ENCODE data around the gene CHST15. TPM values are rescaled to one million over a fixed set of nuclear protein-coding genes. Genes with fewer than 3 reads are reported as not detected.
A peak's percentile ranks its signal among the peaks of the same experiment; 100 is the strongest.
"Not testable (repeated sequence)": the region's sequence is repeated elsewhere in the genome, so short reads cannot be mapped to it uniquely, and the experiment has no call there.

Gene CHST15
- total and polyA plus RNA-seq, 11 donors, result 0.88 to 27.1 (median 4.1) TPM

DNA sequence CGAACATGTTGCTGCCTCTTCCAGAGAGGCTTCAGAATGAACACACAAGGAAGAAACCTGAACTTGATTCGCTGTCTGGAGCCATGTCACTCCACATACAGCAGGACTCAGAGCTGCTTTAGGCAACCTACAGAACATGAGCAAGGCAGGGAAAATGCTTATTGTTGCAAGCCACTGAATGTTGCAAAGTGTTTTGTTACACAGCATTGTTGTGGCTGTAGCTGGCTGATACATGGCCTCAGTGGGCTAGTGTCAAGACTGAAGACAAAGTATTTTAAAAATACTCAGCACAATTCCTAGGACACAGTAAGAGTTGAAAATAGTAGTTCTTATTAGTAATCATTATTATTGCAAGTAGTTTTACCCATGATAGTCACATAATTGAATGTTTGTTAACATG, 3.1 kb upstream of the CHST15 start:
- no peak overlapping the region for H3K4me3 ChIP-seq
- H3K9me3 ChIP-seq, result peaks cover 0 to 10% (median 2%) of the 10 kb centered on the region in 12 donors
- no peaks in the 10 kb centered on the region for H3K36me3 ChIP-seq
- intact Hi-C loops (cut with DNase I), result loop anchor here in 1 of 10 donors (10.0 kb wide), 1 partner anchor 58 kb away; no protein-coding TSS in a partner anchor
- WGBS, 4 donors, result 89 to 96% (median 90%) methylated on average over 2 of the region's 2 CpGs
- ATAC-seq (no peak), DNase-seq (no peak)
- H3K27me3 ChIP-seq, result peaks cover 0 to 32% (median 11%) of the 10 kb centered on the region in 9 donors
- peaks cover 0 to 32% (median 18%) of the 10 kb centered on the region in 12 donors for H3K4me1 ChIP-seq
- TF ChIP-seq, protein P1, sequence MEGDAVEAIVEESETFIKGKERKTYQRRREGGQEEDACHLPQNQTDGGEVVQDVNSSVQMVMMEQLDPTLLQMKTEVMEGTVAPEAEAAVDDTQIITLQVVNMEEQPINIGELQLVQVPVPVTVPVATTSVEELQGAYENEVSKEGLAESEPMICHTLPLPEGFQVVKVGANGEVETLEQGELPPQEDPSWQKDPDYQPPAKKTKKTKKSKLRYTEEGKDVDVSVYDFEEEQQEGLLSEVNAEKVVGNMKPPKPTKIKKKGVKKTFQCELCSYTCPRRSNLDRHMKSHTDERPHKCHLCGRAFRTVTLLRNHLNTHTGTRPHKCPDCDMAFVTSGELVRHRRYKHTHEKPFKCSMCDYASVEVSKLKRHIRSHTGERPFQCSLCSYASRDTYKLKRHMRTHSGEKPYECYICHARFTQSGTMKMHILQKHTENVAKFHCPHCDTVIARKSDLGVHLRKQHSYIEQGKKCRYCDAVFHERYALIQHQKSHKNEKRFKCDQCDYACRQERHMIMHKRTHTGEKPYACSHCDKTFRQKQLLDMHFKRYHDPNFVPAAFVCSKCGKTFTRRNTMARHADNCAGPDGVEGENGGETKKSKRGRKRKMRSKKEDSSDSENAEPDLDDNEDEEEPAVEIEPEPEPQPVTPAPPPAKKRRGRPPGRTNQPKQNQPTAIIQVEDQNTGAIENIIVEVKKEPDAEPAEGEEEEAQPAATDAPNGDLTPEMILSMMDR (IDR thresholded peaks at IDR 0.05), result no peak
- TF ChIP-seq POLR2A (IDR thresholded peaks at IDR 0.05), result no peak
- H3K27ac ChIP-seq, result no peak overlapping the region

- Histone ChIP-seq H3K27me3 (peaks cover 0 to 39% (median 11%) of the 10 kb centered on the region in 9 donors), H3K27ac (peak overlapping the region in 1 of 12 donors; percentile 95), H3K4me1 (peaks cover 0 to 39% (median 21%) of the 10 kb centered on the region in 12 donors), H3K9me3 (peaks cover 0 to 10% (median 2%) of the 10 kb centered on the region in 12 donors)
- H3K4me3 ChIP-seq, ATAC-seq, DNase-seq, H3K36me3 ChIP-seq: not testable (repeated sequence)
- intact Hi-C loops (cut with DNase I), result loop anchor here in 1 of 10 donors (10.0 kb wide), 1 partner anchor 59 kb away; no protein-coding TSS in a partner anchor
- WGBS, 4 donors, result 88 to 94% (median 90%) methylated on average over 15 to 16 of the region's 16 CpGs
Observed at GRCh38 chr10:124095801-124096200, 2.4 kb upstream of the CHST15 start.

DNA sequence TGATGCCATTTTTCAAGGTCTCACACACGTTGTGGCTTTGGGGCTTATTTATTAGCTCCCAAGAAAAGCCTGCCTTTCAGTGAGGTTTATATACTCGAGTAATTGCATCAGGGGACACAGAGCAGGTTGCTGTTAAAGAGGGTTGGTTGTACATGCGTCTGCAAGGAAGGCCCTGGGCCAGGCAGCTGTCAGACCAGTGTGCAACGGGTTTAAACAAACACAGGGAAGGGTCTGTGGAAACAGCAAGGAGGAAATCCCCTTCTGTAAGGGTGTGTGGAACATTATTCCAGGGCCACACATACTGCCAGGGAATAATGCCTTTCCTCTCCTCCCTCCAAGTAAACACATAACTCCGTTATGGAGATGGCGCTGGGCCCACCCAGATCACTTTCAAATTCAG, 1.7 kb upstream of the CHST15 start:
- Histone ChIP-seq H3K4me1 (peaks cover 0 to 41% (median 22%) of the 10 kb centered on the region in 12 donors), H3K4me3 (peak overlapping the region in 1 of 12 donors; percentile 74), H3K9me3 (peaks cover 0 to 6% (median under 1%) of the 10 kb centered on the region in 12 donors), H3K27me3 (peaks cover 0 to 45% (median 11%) of the 10 kb centered on the region in 9 donors), H3K36me3 (no peaks in the 10 kb centered on the region), H3K27ac (peak overlapping the region in 1 of 12 donors; percentile 95)
- 62 to 80% (median 65%) methylated on average over 6 of the region's 6 CpGs for WGBS, 4 donors
- no peak for TF ChIP-seq POLR2A (IDR thresholded peaks at IDR 0.05)
- no peak for DNase-seq
- ATAC-seq, result no peak
- intact Hi-C loops (cut with DNase I), result loop anchor here in 1 of 10 donors (10.0 kb wide), 1 partner anchor 60 kb away; no protein-coding TSS in a partner anchor

DNA sequence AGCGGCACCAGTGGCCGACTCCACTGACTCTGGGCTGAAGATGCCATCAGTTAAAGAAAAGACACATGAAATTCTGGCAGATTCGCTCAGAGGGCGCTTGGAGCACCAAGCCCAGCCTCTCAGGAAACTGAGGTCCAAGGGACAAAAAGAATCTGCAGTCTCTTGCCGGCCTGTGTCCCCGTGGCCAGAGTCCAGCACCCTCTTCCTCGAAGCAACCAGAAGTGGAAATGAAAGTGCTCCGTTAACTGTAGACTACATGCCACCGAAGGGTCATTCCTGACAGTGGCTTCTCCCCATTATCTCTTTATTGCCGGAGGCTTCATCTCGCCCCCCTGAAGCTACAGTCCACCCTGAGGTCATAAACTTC, 1.0 kb upstream of the CHST15 start:
- Histone ChIP-seq H3K27me3 (peaks cover 0 to 51% (median 11%) of the 10 kb centered on the region in 9 donors), H3K4me1 (peaks cover 0 to 41% (median 22%) of the 10 kb centered on the region in 12 donors), H3K36me3 (no peaks in the 10 kb centered on the region), H3K4me3 (peak overlapping the region in 11 of 12 donors; percentile 29 to 83 (median 64)), H3K9me3 (peaks cover 0 to 5% (median 0%) of the 10 kb centered on the region in 12 donors), H3K27ac (peak overlapping the region in 11 of 12 donors; percentile 17 to 95 (median 80))
- intact Hi-C loops (cut with DNase I), result loop anchor here in 3 of 10 donors (5.0 to 10.0 kb wide), 4 partner anchors 60 to 153 kb away; no protein-coding TSS in a partner anchor
- TF ChIP-seq POLR2A (IDR thresholded peaks at IDR 0.05), result no peak
- TF ChIP-seq, protein P1 (IDR thresholded peaks at IDR 0.05), result no peak
- ATAC-seq (peak in 2 of 4 donors; percentile 5 to 23), DNase-seq (peak in 1 of 5 donors; percentile 43)
- WGBS, 4 donors, result 14 to 36% (median 28%) methylated on average over 11 of the region's 11 CpGs

DNA sequence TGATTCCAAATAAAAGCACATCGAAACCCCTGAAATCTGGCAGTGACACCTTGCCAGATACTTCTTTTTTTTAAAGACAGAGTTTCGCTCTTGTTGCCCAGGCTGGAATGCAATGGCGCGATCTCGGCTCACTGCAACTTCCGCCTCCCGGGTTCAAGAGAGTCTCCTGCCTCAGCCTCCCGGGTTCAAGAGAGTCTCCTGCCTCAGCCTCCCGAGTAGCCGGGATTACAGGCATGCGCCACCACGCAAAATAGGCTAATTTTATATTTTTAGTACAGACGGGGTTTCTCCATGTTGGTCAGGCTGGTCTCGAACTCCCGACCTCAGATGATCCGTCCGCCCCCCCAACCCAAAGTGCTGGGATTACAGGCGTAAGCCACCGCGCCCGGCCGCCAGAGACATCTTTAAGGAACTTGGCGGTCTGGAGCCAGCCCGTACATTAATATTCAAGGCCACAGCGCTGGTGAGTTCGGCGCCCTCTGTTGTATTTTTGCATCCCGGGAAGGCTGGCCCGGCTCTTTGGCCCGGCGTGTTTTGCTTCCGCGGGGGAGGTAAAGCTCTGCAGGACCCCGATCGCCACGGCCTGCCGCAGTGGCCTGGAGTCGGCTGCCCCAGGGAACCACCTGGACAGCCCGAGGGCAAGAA, 498 bp upstream of the CHST15 start:
- peaks cover 0 to 41% (median 22%) of the 10 kb centered on the region in 12 donors for H3K4me1 ChIP-seq
- peaks cover 0 to 51% (median 11%) of the 10 kb centered on the region in 9 donors for H3K27me3 ChIP-seq
- TF ChIP-seq, protein P1 (IDR thresholded peaks at IDR 0.05), result peak in 4 of 12 donors; percentile 4 to 24 (median 16)
- intact Hi-C loops (cut with DNase I), result loop anchor here in 4 of 10 donors (2.0 to 10.0 kb wide), 5 partner anchors 59 to 153 kb away; no protein-coding TSS in a partner anchor
- H3K27ac ChIP-seq, result peak overlapping the region in 11 of 12 donors; percentile 17 to 95 (median 80)
- not testable (repeated sequence) for H3K36me3 ChIP-seq, H3K9me3 ChIP-seq
- H3K4me3 ChIP-seq, result peak overlapping the region; percentile 29 to 83 (median 64)
- peak in 4 of 5 donors; percentile 52 to 78 (median 64) for DNase-seq
- 2 to 5% (median 4%) methylated on average over 26 to 39 of the region's 39 CpGs for WGBS, 4 donors
- peak; percentile 3 to 52 (median 24) for ATAC-seq
